Erythroblast (primary cell): Measurements from ENCODE around the gene ZNF547.

Source experiments
- GATA1 ChIP-seq: IDR thresholded peaks from 2 replicates; pipeline ENCODE4 v1.6.1; 2011; ENCODE audit warnings: low read depth, mild to moderate bottlenecking, control low read depth, low read length, moderate library complexity
- POLR2A ChIP-seq: IDR thresholded peaks from 2 replicates; pipeline ENCODE4 v1.6.1; 2011; ENCODE audit warnings: mild to moderate bottlenecking, low read length

- TF ChIP-seq POLR2A (no peak), GATA1 (no peak)
These were observed 38.4 kb upstream of the ZNF547 start for GRCh38 chr19:57324992-57325391.
